ENCODE data around the gene PSTPIP1. TPM values are rescaled to one million over a fixed set of nuclear protein-coding genes. Genes with fewer than 3 reads are reported as not detected.

PSTPIP1 gene
- total RNA-seq, 2 donors from 2014 or later = 3.3 to 3.6 TPM

- TF ChIP-seq POLR2A (IDR thresholded peaks at IDR 0.05) (no peak), CTCF (IDR thresholded peaks at IDR 0.05) (no peak)
- Histone ChIP-seq H3K36me3 (replicated peaks in 1 of 2; ENCODE audit: insufficient read depth in 1 of 2, low read depth in 2 of 2) (no peaks in the 10 kb centered on the region), H3K27ac (peak overlapping the region in 3 of 4 donors; percentile 57 to 65 (median 57)), H3K9me3 (no peaks in the 10 kb centered on the region), H3K4me3 (no peak overlapping the region), H3K27me3 (no peaks in the 10 kb centered on the region), H3K4me1 (no peaks in the 10 kb centered on the region)
- intact Hi-C loops (cut with DNase I) = no loop called here
- WGBS, 2 donors = 66% methylated on average over 2 of the region's 2 CpGs
- DNase-seq = no peak
- peak; percentile 80 for ATAC-seq
Measured at GRCh38 chr15:76954744-76955143, 40.2 kb upstream of the PSTPIP1 start.

GRCh38 chr15:76961268-76962011, 33.5 kb upstream of the PSTPIP1 start:
- Histone ChIP-seq H3K9me3 (no peaks in the 10 kb centered on the region), H3K4me1 (no peaks in the 10 kb centered on the region), H3K27ac (peak overlapping the region in 3 of 4 donors; percentile 7 to 37 (median 33)), H3K36me3 (replicated peaks in 1 of 2; ENCODE audit: insufficient read depth in 1 of 2, low read depth in 2 of 2) (no peaks in the 10 kb centered on the region), H3K27me3 (no peaks in the 10 kb centered on the region), H3K4me3 (no peak overlapping the region)
- ATAC-seq = peak; percentile 16
- peak in 2 of 7 experiments; percentile 11 to 14 for TF ChIP-seq CTCF (IDR thresholded peaks at IDR 0.05)
- no peak for TF ChIP-seq POLR2A (IDR thresholded peaks at IDR 0.05)
- 63 to 66% methylated on average over 6 of the region's 6 CpGs for WGBS, 2 donors
- intact Hi-C loops (cut with DNase I) = no loop called here
- DNase-seq = no peak

GRCh38 chr15:76962337-76963013, 32.5 kb upstream of the PSTPIP1 start:
- H3K27ac ChIP-seq = no peak overlapping the region

GRCh38 chr15:76963596-76963995, 31.3 kb upstream of the PSTPIP1 start:
- Histone ChIP-seq H3K9me3 (no peaks in the 10 kb centered on the region), H3K27ac (peak overlapping the region in 3 of 4 donors; percentile 59 to 73 (median 67)), H3K4me3 (no peak overlapping the region), H3K36me3 (replicated peaks in 1 of 2; ENCODE audit: insufficient read depth in 1 of 2, low read depth in 2 of 2) (no peaks in the 10 kb centered on the region), H3K27me3 (no peaks in the 10 kb centered on the region), H3K4me1 (no peaks in the 10 kb centered on the region)
- ATAC-seq = peak; percentile 80
- WGBS, 2 donors = 37 to 43% methylated on average over 9 of the region's 9 CpGs
- intact Hi-C loops (cut with DNase I) = no loop called here
- TF ChIP-seq POLR2A (IDR thresholded peaks at IDR 0.05) = peak in 1 of 3 donors; percentile 20
- peak in 3 of 7 experiments; percentile 12 to 21 (median 17) for TF ChIP-seq CTCF (IDR thresholded peaks at IDR 0.05)
- DNase-seq = peak; percentile 17 to 62 (median 30)

More at GRCh38 chr15:76962337-76963013, 32.5 kb upstream of the PSTPIP1 start:
- TF ChIP-seq POLR2A (IDR thresholded peaks at IDR 0.05) (no peak), CTCF (IDR thresholded peaks at IDR 0.05) (no peak)
- Histone ChIP-seq H3K36me3 (replicated peaks in 1 of 2; ENCODE audit: insufficient read depth in 1 of 2, low read depth in 2 of 2) (no peaks in the 10 kb centered on the region), H3K9me3 (no peaks in the 10 kb centered on the region), H3K27me3 (no peaks in the 10 kb centered on the region), H3K4me3 (no peak overlapping the region), H3K4me1 (no peaks in the 10 kb centered on the region)
- DNase-seq (no peak), ATAC-seq (no peak)
- WGBS, 2 donors = 84 to 86% methylated on average over 9 of the region's 9 CpGs
- intact Hi-C loops (cut with DNase I) = no loop called here
